H1 (cell line): ENCODE data around the gene ATP5F1E. TPM values are rescaled to one million over a fixed set of nuclear protein-coding genes. Genes with fewer than 3 reads are reported as not detected.

ENCODE experiments used
- CTCF ChIA-PET: fragments of 300-600 bp; sonication (Branson Sonifier 250); formaldehyde crosslinking; loops from one replicate; lab custom pipeline; 2021; ENCODE audit not compliant: partially characterized antibody; lab: Charles Lee
- POLR2A ChIA-PET: fragments of 300-600 bp; sonication (Branson Sonifier 250); formaldehyde crosslinking; loops from one replicate; lab custom pipeline; 2021; ENCODE audit warnings: inconsistent platforms; ENCODE audit not compliant: partially characterized antibody; lab: Charles Lee
- DNase-seq, 2 experiments: peaks; one replicate each; pipeline versions ENCODE4 v3.0.0 to v3.0.0-alpha.2; 2010 to 2022; ENCODE audit warnings: low spot score in 2 of 2, low read depth in 1 of 2, mixed read lengths in 1 of 2
- FAIRE-seq: peaks from 2 replicates; lab custom pipeline; 2011; peaks lifted over from hg19 to GRCh38; lab: Jason Lieb, UNC
- H2AFZ ChIP-seq: 2 replicates; pipeline ENCODE4 v1.8.1; 2012; ENCODE audit warnings: low read length, inconsistent platforms
- H2AK5ac ChIP-seq: 2 replicates; pipeline ENCODE4 v1.6.1; 2013; ENCODE audit warnings: low read depth, low read length
- H2BK120ac ChIP-seq: replicated peaks from 2 replicates; pipeline ENCODE3; 2013; ENCODE audit warnings: low read depth, low read length, inconsistent platforms
- H2BK12ac ChIP-seq: 2 replicates; pipeline ENCODE4 v1.6.1; 2013; ENCODE audit warnings: low read depth, low read length
- H2BK15ac ChIP-seq: 2 replicates; pipeline ENCODE4 v1.6.1; 2013; ENCODE audit warnings: low read length
- H2BK20ac ChIP-seq: 2 replicates; pipeline ENCODE4 v1.6.1; 2013; ENCODE audit warnings: low read length
- H2BK5ac ChIP-seq: 2 replicates; pipeline ENCODE4 v1.6.1; 2013; ENCODE audit warnings: low read depth, low read length
- H3K14ac ChIP-seq: 2 replicates; pipeline ENCODE4 v1.6.1; 2013; ENCODE audit warnings: inconsistent platforms; ENCODE audit not compliant: insufficient read length
- H3K18ac ChIP-seq: 2 replicates; pipeline ENCODE4 v1.6.1; 2013; ENCODE audit warnings: low read length; ENCODE audit errors: extremely low read depth
- H3K23ac ChIP-seq: 2 replicates; pipeline ENCODE4 v1.6.1; 2013; ENCODE audit warnings: inconsistent platforms; ENCODE audit not compliant: insufficient read length
- H3K23me2 ChIP-seq: 2 replicates; pipeline ENCODE4 v1.6.1; 2013; ENCODE audit warnings: low read depth, low read length
- H3K27ac ChIP-seq: 2 replicates; pipeline ENCODE4 v1.6.1; 2011; ENCODE audit warnings: low read depth, low read length, inconsistent platforms
- H3K27me3 ChIP-seq, 4 experiments: replicated peaks in 1 of 4; 1 replicate in 1 of 4; 2 replicates in 3 of 4; pipeline versions ENCODE4 v1.6.1 to v1.8.1; 2011 to 2013; ENCODE audit warnings: low read length in 3 of 4, mild to moderate bottlenecking in 3 of 4, inconsistent platforms in 2 of 4, mixed read lengths in 2 of 4, moderate library complexity in 1 of 4; ENCODE audit not compliant: control insufficient read depth in 3 of 4, insufficient read depth in 3 of 4; ENCODE audit errors: extremely low read depth in 1 of 4
- H3K36me3 ChIP-seq, 4 experiments: 2 replicates each; pipeline versions ENCODE4 v1.6.1 to v1.8.1; 2011 to 2013; ENCODE audit warnings: mild to moderate bottlenecking in 4 of 4, low read length in 3 of 4, moderate library complexity in 2 of 4, control low read depth in 1 of 4, inconsistent platforms in 1 of 4; ENCODE audit not compliant: insufficient read depth in 4 of 4, control insufficient read depth in 2 of 4
- H3K4ac ChIP-seq: replicated peaks from 2 replicates; pipeline ENCODE3; 2013; ENCODE audit warnings: low read length, low read depth, mixed read lengths, inconsistent platforms; ENCODE audit not compliant: insufficient read length
- H3K4me1 ChIP-seq, 4 experiments: replicated peaks in 1 of 4; 1 replicate in 1 of 4; 2 replicates in 3 of 4; pipeline versions ENCODE4 v1.6.1 to v1.8.1; 2011 to 2013; ENCODE audit warnings: low read length in 3 of 4, inconsistent platforms in 2 of 4, mixed read lengths in 1 of 4; ENCODE audit not compliant: insufficient read depth in 4 of 4, control insufficient read depth in 3 of 4
- H3K4me2 ChIP-seq, 2 experiments: 2 replicates each; pipeline versions ENCODE4 v1.6.1 to v1.8.1; 2011 to 2013; ENCODE audit warnings: low read depth in 2 of 2, low read length in 2 of 2, control low read depth in 1 of 2, inconsistent platforms in 1 of 2, mild to moderate bottlenecking in 1 of 2; ENCODE audit not compliant: insufficient read depth in 1 of 2
- H3K4me3 ChIP-seq, 4 experiments: fragments of 200-600, 300-600 bp in 1 of 4; sonication (generic), shearing (Covaris generic), sonication (Bioruptor Twin) in 1 of 4; 2 replicates each; pipeline versions ENCODE4 v1.5.1 to v1.8.1; 2011 to 2016; ENCODE audit warnings: low read length in 4 of 4, low read depth in 3 of 4, control low read depth in 2 of 4, inconsistent platforms in 2 of 4, mild to moderate bottlenecking in 2 of 4, mixed read lengths in 1 of 4, moderate library complexity in 1 of 4; ENCODE audit not compliant: insufficient read depth in 2 of 4; ENCODE audit errors: extremely low read depth in 1 of 4
- H3K56ac ChIP-seq: replicated peaks from 2 replicates; pipeline ENCODE3; 2013; ENCODE audit warnings: low read depth, mild to moderate bottlenecking, mixed read lengths, low read length, inconsistent platforms; ENCODE audit not compliant: insufficient read length
- H3K79me1 ChIP-seq: 2 replicates; pipeline ENCODE4 v1.6.1; 2013; ENCODE audit warnings: low read depth, low read length, control low read depth
- H3K79me2 ChIP-seq, 2 experiments: 2 replicates each; pipeline versions ENCODE4 v1.6.1 to v1.8.1; 2012 to 2013; ENCODE audit warnings: low read length in 2 of 2, mild to moderate bottlenecking in 2 of 2, inconsistent platforms in 1 of 2; ENCODE audit not compliant: insufficient read depth in 2 of 2, control insufficient read depth in 1 of 2
- H3K9ac ChIP-seq, 4 experiments: replicated peaks in 1 of 4; 1 replicate in 1 of 4; 2 replicates in 3 of 4; pipeline versions ENCODE4 v1.6.1 to v1.8.1; 2011 to 2013; ENCODE audit warnings: low read depth in 3 of 4, low read length in 3 of 4, control low read depth in 2 of 4, mild to moderate bottlenecking in 2 of 4, moderate library complexity in 2 of 4, inconsistent platforms in 1 of 4; ENCODE audit errors: extremely low read depth in 1 of 4
- H3K9me3 ChIP-seq, 2 experiments: 2 replicates each; pipeline versions ENCODE4 v1.6.1 to v1.8.1; 2012 to 2013; ENCODE audit warnings: mild to moderate bottlenecking in 2 of 2, moderate library complexity in 2 of 2, control low read depth in 1 of 2, inconsistent platforms in 1 of 2, low read depth in 1 of 2, low read length in 1 of 2, mixed read lengths in 1 of 2; ENCODE audit not compliant: insufficient read depth in 2 of 2
- H4K20me1 ChIP-seq, 2 experiments: replicated peaks in 1 of 2; 2 replicates each; pipeline versions ENCODE3 to v1.8.1; 2011 to 2013; ENCODE audit warnings: inconsistent platforms in 2 of 2, low read length in 2 of 2, mild to moderate bottlenecking in 1 of 2; ENCODE audit not compliant: insufficient read depth in 2 of 2, control insufficient read depth in 1 of 2
- H4K5ac ChIP-seq: 2 replicates; pipeline ENCODE4 v1.6.1; 2013; ENCODE audit warnings: low read length, low read depth, mixed read lengths, inconsistent platforms; ENCODE audit not compliant: insufficient read length
- H4K8ac ChIP-seq: 2 replicates; pipeline ENCODE4 v1.8.0; 2013; ENCODE audit warnings: mild to moderate bottlenecking, moderate library complexity, low read length, inconsistent platforms; ENCODE audit not compliant: insufficient read depth; ENCODE audit errors: extremely low read depth
- H4K91ac ChIP-seq: replicated peaks from 2 replicates; pipeline ENCODE3; 2013; ENCODE audit warnings: low read length, mixed read lengths, inconsistent platforms; ENCODE audit not compliant: insufficient read length
- CBX5 ChIP-seq: fragments of 300-800, 300-1000 bp; sonication (generic); IDR thresholded peaks from 2 replicates; pipeline ENCODE4 v1.7.1; 2016; ENCODE audit warnings: antibody characterized with exemption, low read length, low read depth
- JUND ChIP-seq: IDR thresholded peaks from 2 replicates; pipeline ENCODE4 v1.6.1; 2011; ENCODE audit warnings: mild to moderate bottlenecking, improper control_type of control experiment, low read length
- KDM4A ChIP-seq: IDR thresholded peaks from one replicate; pipeline ENCODE4 v1.7.1; 2012; ENCODE audit warnings: low read depth, mild to moderate bottlenecking, moderate library complexity, low read length, inconsistent platforms; ENCODE audit not compliant: severe bottlenecking
- MAX ChIP-seq: IDR thresholded peaks from 2 replicates; pipeline ENCODE4 v1.6.1; 2012; ENCODE audit warnings: inconsistent platforms
- NRF1 ChIP-seq: IDR thresholded peaks from 2 replicates; pipeline ENCODE4 v1.6.1; 2011; ENCODE audit warnings: mild to moderate bottlenecking, low read depth, low read length, improper control_type of control experiment
- PHF8 ChIP-seq: fragments of 200-600 bp; sonication (generic); conservative IDR thresholded peaks from 2 replicates; pipeline ENCODE4 v1.7.1; 2012; ENCODE audit warnings: low read depth, mild to moderate bottlenecking, inconsistent platforms, low read length, moderate library complexity
- POLR2AphosphoS5 ChIP-seq: IDR thresholded peaks from 2 replicates; pipeline ENCODE4 v1.6.1; 2011; ENCODE audit warnings: low read depth, low read length
- RBBP5 ChIP-seq: IDR thresholded peaks from 2 replicates; pipeline ENCODE4 v1.7.1; 2012; ENCODE audit warnings: low read depth, mild to moderate bottlenecking, inconsistent platforms, low read length, moderate library complexity, borderline replicate concordance
- RFX5 ChIP-seq: IDR thresholded peaks from 2 replicates; pipeline ENCODE4 v1.6.1; 2011; ENCODE audit warnings: low read depth, low read length, improper control_type of control experiment, borderline replicate concordance
- TEAD4 ChIP-seq: IDR thresholded peaks from 2 replicates; pipeline ENCODE4 v1.6.1; 2012; ENCODE audit warnings: low read depth, low read length, inconsistent platforms, mixed read lengths
- WGBS, 2 experiments: shearing (Covaris generic) in 1 of 2; methylation state at CpG; one replicate each; pipeline versions ENCODE4 v1.1.6 to v1.1.7; 2013 to 2015; ENCODE audit warnings: low lambda C conversion rate in 2 of 2, mixed read lengths in 2 of 2, inconsistent platforms in 1 of 2, low coverage in 1 of 2, missing lambda C conversion rate in 1 of 2; ENCODE audit not compliant: insufficient replicate concordance in 2 of 2, insufficient coverage in 1 of 2, insufficient read length in 1 of 2; ENCODE audit errors: extremely low coverage in 1 of 2, missing lambda C conversion rate in 1 of 2; 5-methylcytosine and 5-hydroxymethylcytosine counted together
- polyA plus RNA-seq, 7 experiments: library from polyadenylated mRNA; depleted of rRNA in 3 of 7; stranded (reverse) in 5 of 7; unstranded in 2 of 7; fragments of >200 nt in 5 of 7; fragments of 200-250 nt in 2 of 7; gene quantifications; 1 replicate in 5 of 7; 2 replicates in 1 of 7; 4 replicates in 1 of 7; pipeline versions ENCODE4 v1.2.1 to v1.2.3, GENCODE V29; 2011 to 2013; ENCODE audit warnings: missing spikeins in 2 of 7, mixed read lengths in 2 of 7
- total RNA-seq: library from RNA; stranded (reverse); fragmentation: NEBNext Ultra II Directional; extraction: Animal tissue kit (Norgen Biotek cat#: 25700); gene quantifications from 2 replicates; pipeline ENCODE4 v1.2.1, GENCODE V29; 2021

The ATP5F1E gene
- total and polyA plus RNA-seq, 2 of the 8 experiments (the other 6 are each of a cell fraction or from before 2014, with no cell fraction given), result 15.7 to 47.8 TPM

GRCh38 chr20:58986286-58986967, 45.7 kb downstream of the ATP5F1E start:
- WGBS, 2 experiments, result 86% methylated on average over 9 of the region's 9 CpGs; no CpG with 5 or more reads in 1 of the 2 experiments
- no peaks in the 10 kb centered on the region for H3K9me3 ChIP-seq
- H2AFZ ChIP-seq, result no peak overlapping the region
- H2AK5ac ChIP-seq, result no peak overlapping the region
- no peak for FAIRE-seq
- no peak for DNase-seq
- no peak overlapping the region for H4K8ac ChIP-seq
- no peak overlapping the region for H3K18ac ChIP-seq
- H4K20me1 ChIP-seq, result peaks cover 4 to 15% of the 10 kb centered on the region in 2 experiments
- H3K27me3 ChIP-seq, result no peaks in the 10 kb centered on the region
- H3K4me3 ChIP-seq, result no peak overlapping the region
- no peak overlapping the region for H2BK120ac ChIP-seq
- H3K4ac ChIP-seq, result no peak overlapping the region
- no peak overlapping the region for H3K14ac ChIP-seq
- no peak overlapping the region for H4K91ac ChIP-seq
- ChIA-PET CTCF (no interaction called here), POLR2A (interaction anchor here (1.0 to 1.1 kb wide), 2 partner anchors 11 to 19 kb away, joined by 3 read pairs; no protein-coding TSS in a partner anchor)
- no peak overlapping the region for H2BK20ac ChIP-seq
- H3K79me1 ChIP-seq, result peaks cover 18% of the 10 kb centered on the region
- H3K4me1 ChIP-seq, result no peaks in the 10 kb centered on the region
- peaks cover 4 to 43% of the 10 kb centered on the region in 2 experiments for H3K79me2 ChIP-seq
- H3K23ac ChIP-seq, result no peak overlapping the region
- TF ChIP-seq RBBP5 (no peak), KDM4A (no peak), PHF8 (no peak), MAX (no peak), RFX5 (no peak), POLR2AphosphoS5 (no peak), CBX5 (no peak), TEAD4 (no peak), NRF1 (no peak), JUND (no peak)
- no peak overlapping the region for H4K5ac ChIP-seq
- no peak overlapping the region for H3K56ac ChIP-seq
- no peaks in the 10 kb centered on the region; the same call in 1 of the 2 replicates for H3K23me2 ChIP-seq
- no peak overlapping the region for H3K4me2 ChIP-seq
- no peak overlapping the region for H3K9ac ChIP-seq
- H3K27ac ChIP-seq, result no peak overlapping the region
- H2BK5ac ChIP-seq, result no peak overlapping the region
- no peak overlapping the region for H2BK12ac ChIP-seq
- peaks cover 31 to 47% (median 40%) of the 10 kb centered on the region in 4 experiments for H3K36me3 ChIP-seq
- H2BK15ac ChIP-seq, result no peak overlapping the region
